GM12872 (cell line): ENCODE results near the gene LAMA2.

Experiments
- TF ChIP-seq, protein P1 (sequence below): IDR thresholded peaks from 3 replicates; pipeline ENCODE4 v1.5.1; 2011; ENCODE audit warnings: low read depth, mild to moderate bottlenecking, low read length, moderate library complexity; ENCODE audit not compliant: insufficient read depth

Gene LAMA2

DNA sequence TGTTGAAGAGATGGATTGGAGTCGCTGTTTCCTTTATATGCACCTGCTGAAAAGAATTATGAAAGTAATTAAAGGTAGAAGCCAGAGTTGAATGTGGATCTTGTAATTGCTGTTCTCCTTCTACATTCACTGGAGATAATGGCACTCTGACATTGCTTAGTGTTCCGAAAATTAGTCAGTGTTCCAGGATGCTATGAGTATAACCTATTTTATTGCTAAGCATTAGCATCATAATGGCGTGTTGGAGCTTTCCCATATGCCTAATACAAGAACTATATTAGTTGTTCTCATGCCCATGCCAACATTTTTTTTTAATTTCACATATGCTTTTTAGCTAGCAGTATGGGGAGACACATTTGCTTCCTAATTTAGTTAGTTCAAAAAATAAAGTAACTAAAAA is 590.6 kb downstream of the LAMA2 start:
- TF ChIP-seq, protein P1, sequence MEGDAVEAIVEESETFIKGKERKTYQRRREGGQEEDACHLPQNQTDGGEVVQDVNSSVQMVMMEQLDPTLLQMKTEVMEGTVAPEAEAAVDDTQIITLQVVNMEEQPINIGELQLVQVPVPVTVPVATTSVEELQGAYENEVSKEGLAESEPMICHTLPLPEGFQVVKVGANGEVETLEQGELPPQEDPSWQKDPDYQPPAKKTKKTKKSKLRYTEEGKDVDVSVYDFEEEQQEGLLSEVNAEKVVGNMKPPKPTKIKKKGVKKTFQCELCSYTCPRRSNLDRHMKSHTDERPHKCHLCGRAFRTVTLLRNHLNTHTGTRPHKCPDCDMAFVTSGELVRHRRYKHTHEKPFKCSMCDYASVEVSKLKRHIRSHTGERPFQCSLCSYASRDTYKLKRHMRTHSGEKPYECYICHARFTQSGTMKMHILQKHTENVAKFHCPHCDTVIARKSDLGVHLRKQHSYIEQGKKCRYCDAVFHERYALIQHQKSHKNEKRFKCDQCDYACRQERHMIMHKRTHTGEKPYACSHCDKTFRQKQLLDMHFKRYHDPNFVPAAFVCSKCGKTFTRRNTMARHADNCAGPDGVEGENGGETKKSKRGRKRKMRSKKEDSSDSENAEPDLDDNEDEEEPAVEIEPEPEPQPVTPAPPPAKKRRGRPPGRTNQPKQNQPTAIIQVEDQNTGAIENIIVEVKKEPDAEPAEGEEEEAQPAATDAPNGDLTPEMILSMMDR = no peak

DNA sequence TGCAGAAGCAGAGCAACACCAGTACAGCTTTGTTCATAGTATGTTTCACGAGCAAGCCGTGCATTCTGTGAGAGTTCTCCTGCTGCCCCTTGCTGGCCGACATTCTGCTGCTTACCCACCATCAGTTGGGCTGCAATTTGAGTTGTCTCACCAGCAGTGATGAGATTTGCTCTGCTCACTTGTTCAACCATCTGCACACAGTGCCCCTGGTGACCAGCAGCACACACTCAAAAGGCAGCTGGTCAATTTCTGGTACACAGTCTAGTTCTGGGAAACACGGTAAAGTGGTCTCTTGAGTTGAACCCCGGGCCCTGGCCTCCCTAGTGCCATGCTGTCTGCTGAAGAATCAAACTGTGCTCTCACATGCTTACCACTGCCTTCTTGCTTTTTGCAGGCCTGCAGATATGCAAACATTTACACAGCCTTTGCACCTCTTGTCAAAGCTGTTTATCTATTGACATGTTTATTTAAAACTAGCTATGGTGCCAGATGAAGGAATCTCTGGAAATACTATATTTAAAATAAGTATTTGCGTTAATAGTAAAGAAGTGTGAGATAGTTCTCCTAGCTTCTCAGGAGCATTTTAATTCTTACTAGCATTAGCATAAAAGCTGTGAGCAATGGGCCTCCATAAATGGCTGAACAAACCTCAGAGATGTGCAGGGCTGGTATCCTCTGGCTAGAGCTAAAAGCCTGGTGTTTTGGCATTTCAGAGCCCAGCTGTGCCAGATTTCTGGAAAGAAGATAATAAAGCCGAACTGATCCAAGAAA is 592.7 kb downstream of the LAMA2 start:
- TF ChIP-seq, protein P1 = no peak

DNA sequence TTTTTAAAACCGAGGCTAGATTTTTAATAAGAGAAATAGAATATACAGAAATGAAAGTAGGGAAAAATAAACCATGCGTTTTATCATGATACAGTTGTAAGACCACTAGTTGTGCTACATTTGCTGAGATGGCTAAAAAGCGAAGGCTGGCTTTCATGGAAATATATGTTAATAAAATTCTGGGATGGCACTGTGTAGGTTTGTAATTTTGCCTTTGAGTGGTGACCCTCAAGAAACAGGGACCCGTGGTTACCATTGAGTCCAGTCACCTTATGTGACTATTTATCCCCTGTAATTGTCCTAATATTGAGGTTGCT is 593.3 kb downstream of the LAMA2 start:
- TF ChIP-seq, protein P1 = no peak

DNA sequence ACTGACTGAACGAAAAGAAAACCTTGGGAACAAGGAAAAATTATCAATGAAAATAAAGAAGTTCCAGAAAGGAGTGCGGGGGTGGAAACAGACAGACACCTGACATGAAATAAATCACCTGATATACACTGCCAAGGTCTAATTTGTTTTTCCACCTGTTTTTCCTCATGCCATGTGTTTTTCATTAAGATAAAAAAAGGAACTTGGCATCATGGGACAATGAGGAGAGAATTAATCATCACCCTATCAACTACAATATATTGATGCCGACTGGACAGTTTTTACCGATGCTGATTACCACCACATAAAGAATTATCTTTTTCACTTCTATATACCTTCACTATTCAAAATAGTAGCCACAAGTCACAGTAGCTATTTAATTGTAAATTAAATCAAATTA is 593.9 kb downstream of the LAMA2 start:
- TF ChIP-seq, protein P1 = no peak

DNA sequence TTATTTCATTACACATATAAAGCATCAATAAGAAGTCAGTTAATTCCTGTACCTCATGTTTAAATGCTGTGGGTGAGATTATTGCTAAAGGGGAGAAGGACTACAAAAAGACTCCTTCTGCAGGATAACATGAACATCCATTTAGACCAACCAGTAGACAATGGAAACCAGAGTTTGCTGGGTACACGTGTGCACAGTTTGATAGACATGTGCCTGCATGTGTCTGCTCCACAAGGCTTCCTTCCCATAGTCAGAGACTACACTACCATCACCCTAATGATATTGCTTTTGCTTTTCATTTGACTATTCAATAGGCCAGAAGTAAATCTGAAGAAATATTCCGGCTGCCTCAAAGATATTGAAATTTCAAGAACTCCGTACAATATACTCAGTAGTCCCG is 595.4 kb downstream of the LAMA2 start:
- TF ChIP-seq, protein P1 = no peak

DNA sequence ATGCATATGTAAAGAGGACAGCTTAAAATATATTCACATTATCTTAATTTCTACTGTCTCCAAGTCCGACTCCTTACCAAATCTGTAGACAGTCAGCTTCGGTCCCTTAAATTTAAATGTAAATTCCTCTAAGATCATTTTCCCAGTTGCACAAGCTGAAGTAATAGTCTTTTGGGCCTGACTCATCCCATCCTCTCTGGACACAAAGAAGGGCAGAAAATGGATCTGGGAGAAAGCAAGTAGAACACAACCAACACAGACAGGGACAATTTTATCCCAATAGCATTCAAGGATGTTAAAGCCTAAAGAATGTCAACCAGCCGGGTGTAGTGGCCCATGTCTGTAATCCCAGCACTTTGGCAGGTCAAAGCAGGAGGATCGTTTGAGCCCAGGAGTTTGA is 598.8 kb downstream of the LAMA2 start:
- TF ChIP-seq, protein P1 = no peak

DNA sequence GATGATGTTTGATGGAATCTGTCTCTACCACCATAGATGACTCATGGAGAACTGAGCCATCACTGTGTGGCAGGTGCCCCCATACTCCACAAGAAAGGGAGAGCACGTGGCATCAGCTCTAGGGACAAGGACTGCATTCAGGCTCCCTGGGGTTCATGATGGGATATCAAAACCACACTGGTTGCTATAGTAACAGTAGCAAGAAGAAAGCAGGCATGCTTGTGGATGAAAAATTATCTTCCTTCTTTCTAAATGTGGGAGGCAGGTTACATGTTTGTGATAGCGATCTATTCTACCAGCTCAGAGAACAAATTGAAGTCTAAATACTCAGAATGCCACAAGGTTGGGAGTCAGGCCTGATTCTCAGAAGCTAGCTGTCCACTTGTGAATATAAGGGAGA is 602.8 kb downstream of the LAMA2 start:
- TF ChIP-seq, protein P1 = no peak
